B cell (primary cell): Measurements from ENCODE around the gene RHOA. TPM values are rescaled to one million over a fixed set of nuclear protein-coding genes. Genes with fewer than 3 reads are reported as not detected.
"Not testable (repeated sequence)": the region's sequence is repeated elsewhere in the genome, so short reads cannot be mapped to it uniquely, and the experiment has no call there.

Experiments used
- ATAC-seq: fragments of 200-7000 bp; cut with Tn5 transposase; one replicate; pipeline ENCODE4 v1.10.0; 2021; ENCODE audit warnings: low read depth, mild to moderate bottlenecking, moderate number of reproducible peaks, moderate library complexity
- CTCF ChIA-PET: fragments of 350-600 bp; sonication (Branson Sonifier 250); formaldehyde crosslinking; loops from one replicate; lab custom pipeline; 2021; ENCODE audit warnings: antibody characterized with exemption, inconsistent platforms; lab: Charles Lee
- POLR2A ChIA-PET: fragments of 350-600 bp; sonication (Branson Sonifier 250); formaldehyde crosslinking; loops from one replicate; lab custom pipeline; 2021; ENCODE audit warnings: antibody characterized with exemption; lab: Charles Lee
- DNase-seq: peaks from one replicate; pipeline ENCODE4 v3.0.0; 2013
- H2AFZ ChIP-seq: 2 replicates; pipeline ENCODE4 v1.6.1; 2012; ENCODE audit warnings: mild to moderate bottlenecking, low read depth, low read length; ENCODE audit not compliant: insufficient read depth, poor library complexity, severe bottlenecking
- H3K27ac ChIP-seq, 2 donors: 1 replicate in 1 of 2; 2 replicates in 1 of 2; pipeline ENCODE4 v1.5.1; 2012 to 2013; ENCODE audit warnings: low read length in 2 of 2, mild to moderate bottlenecking in 2 of 2, moderate library complexity in 1 of 2
- H3K27me3 ChIP-seq, 4 experiments: fragments of 200-600 bp in 1 of 4; sonication (generic) in 1 of 4; replicated peaks in 1 of 4; 1 replicate in 2 of 4; 2 replicates in 2 of 4; pipeline versions ENCODE4 v1.6.1 to v1.7.0; 2013 to 2016; ENCODE audit warnings: low read length in 3 of 4, mild to moderate bottlenecking in 2 of 4, mixed read lengths in 1 of 4, moderate library complexity in 1 of 4; ENCODE audit not compliant: insufficient read depth in 4 of 4, control insufficient read depth in 3 of 4; ENCODE audit errors: control extremely low read depth in 1 of 4
- H3K36me3 ChIP-seq, 2 experiments: replicated peaks in 1 of 2; 1 replicate in 1 of 2; 2 replicates in 1 of 2; pipeline versions ENCODE4 v1.6.1 to v1.7.1; 2013; ENCODE audit warnings: low read length in 1 of 2; ENCODE audit not compliant: insufficient read depth in 2 of 2, control insufficient read depth in 1 of 2; ENCODE audit errors: control extremely low read depth in 1 of 2, extremely low read depth in 1 of 2
- H3K4me1 ChIP-seq, 2 donors: fragments of 200-600 bp in 1 of 2; sonication (generic) in 1 of 2; 1 replicate in 1 of 2; 2 replicates in 1 of 2; pipeline versions ENCODE4 v1.5.1 to v1.6.1; 2013 to 2017; ENCODE audit warnings: low read length in 2 of 2; ENCODE audit not compliant: control insufficient read depth in 2 of 2, insufficient read depth in 2 of 2
- H3K4me2 ChIP-seq: replicated peaks from 2 replicates; pipeline ENCODE3; 2012; ENCODE audit warnings: mild to moderate bottlenecking, low read depth, low read length; ENCODE audit not compliant: poor library complexity, severe bottlenecking
- H3K4me3 ChIP-seq, 5 experiments: fragments of 200-600 bp in 1 of 5; sonication (generic) in 1 of 5; 1 replicate in 3 of 5; 2 replicates in 2 of 5; pipeline versions ENCODE4 v1.5.1 to v1.7.0; 2011 to 2016; ENCODE audit warnings: low read length in 4 of 5, mild to moderate bottlenecking in 4 of 5, low read depth in 2 of 5, control low read depth in 1 of 5, moderate library complexity in 1 of 5; ENCODE audit not compliant: insufficient read depth in 1 of 5; ENCODE audit errors: control extremely low read depth in 1 of 5, extremely low read depth in 1 of 5
- H3K79me2 ChIP-seq: fragments of 200-600 bp; sonication (generic); one replicate; pipeline ENCODE4 v1.6.0; 2016; ENCODE audit warnings: low read length; ENCODE audit not compliant: control insufficient read depth, insufficient read depth
- H3K9ac ChIP-seq: fragments of 200-600 bp; sonication (generic); 2 replicates; pipeline ENCODE4 v1.6.1; 2017; ENCODE audit warnings: mild to moderate bottlenecking, low read length, moderate library complexity
- H3K9me3 ChIP-seq, 3 donors: one replicate each; pipeline versions ENCODE4 v1.6.1 to v1.7.1; 2013; ENCODE audit warnings: low read length in 2 of 3; ENCODE audit not compliant: control insufficient read depth in 2 of 3, insufficient read depth in 1 of 3; ENCODE audit errors: control extremely low read depth in 1 of 3
- H4K20me1 ChIP-seq: 2 replicates; pipeline ENCODE4 v1.6.0; 2012; ENCODE audit warnings: mild to moderate bottlenecking, low read length; ENCODE audit not compliant: insufficient read depth, control insufficient read depth, poor library complexity, severe bottlenecking
- H3K27ac Mint-ChIP-seq: one replicate; pipeline ENCODE4 v1.8.0; 2021; ENCODE audit warnings: mixed read lengths
- H3K27me3 Mint-ChIP-seq: one replicate; pipeline ENCODE4 v1.8.0; 2021; ENCODE audit warnings: mixed read lengths
- H3K4me1 Mint-ChIP-seq: one replicate; pipeline ENCODE4 v1.8.0; 2021; ENCODE audit warnings: mixed read lengths
- H3K4me3 Mint-ChIP-seq: one replicate; pipeline ENCODE4 v1.8.0; 2021; ENCODE audit warnings: mixed read lengths
- H3K9me3 Mint-ChIP-seq: one replicate; pipeline ENCODE4 v1.8.0; 2022; ENCODE audit warnings: mixed read lengths; ENCODE audit not compliant: insufficient read depth
- CTCF ChIP-seq: fragments of 200-600 bp; IDR thresholded peaks from one replicate; pipeline ENCODE4 v1.8.0; 2022; ENCODE audit warnings: antibody characterized with exemption, mild to moderate bottlenecking
- WGBS: methylation state at CpG from one replicate; pipeline ENCODE4 v1.1.5; 2013; ENCODE audit warnings: missing lambda C conversion rate; ENCODE audit not compliant: insufficient coverage; 5-methylcytosine and 5-hydroxymethylcytosine counted together
- intact Hi-C: fragments of 100-400 bp; cut with micrococcal nuclease; formaldehyde crosslinking; loops from one replicate; pipeline ENCODE4 v1.10.0; 2022
- polyA plus RNA-seq: library from polyadenylated mRNA; depleted of rRNA; stranded (reverse); fragments of >200 nt; gene quantifications from 2 replicates; pipeline ENCODE4 v1.2.3, GENCODE V29; 2012
- total RNA-seq, 2 donors: library from RNA; stranded (reverse); fragments of 120-200 nt in 1 of 2; gene quantifications; 1 replicate in 1 of 2; 2 replicates in 1 of 2; pipeline versions ENCODE4 v1.2.3 to v1.2.4, GENCODE V29; 2013 to 2022

Gene RHOA
- total and polyA plus RNA-seq, 2 donors (not counting 1 experiment from before 2014, with no cell fraction given), result 244 to 298 TPM

- ATAC-seq, result peak; percentile 80
- Histone ChIP-seq H3K4me3 (peak within 1 kb of the TSS; percentile 59 to 83 (median 77)), H3K36me3 (peaks cover 0 to 58% of the 10 kb centered on the region in 2 experiments), H4K20me1 (peaks cover 7% of the 10 kb centered on the region), H2AFZ (peak within 1 kb of the TSS; percentile 75), H3K4me1 (peaks cover 14 to 38% of the 10 kb centered on the region in 2 donors), H3K9ac (peak within 1 kb of the TSS; percentile 78), H3K79me2 (peaks cover 56% of the 10 kb centered on the region), H3K9me3 (no peaks in the 10 kb centered on the region), H3K4me2 (peak within 1 kb of the TSS; percentile 96), H3K27me3 (no peaks in the 10 kb centered on the region), H3K27ac (peak within 1 kb of the TSS; percentile 59 to 85)
- ChIA-PET POLR2A (interaction anchor here (1.0 to 3.0 kb wide), 5 partner anchors 13 to 70 kb away, joined by 3 to 47 read pairs (median 16); partner anchors contain the start of genes RHOA, TCTA and USP4), CTCF (interaction anchor here (0.6 to 6.5 kb wide), 5 partner anchors 13 to 115 kb away, joined by 3 to 65 read pairs (median 4); partner anchors contain the start of gene USP4)
- peak within 1 kb of the TSS; percentile 93 for H3K4me3 Mint-ChIP-seq
- H3K27ac Mint-ChIP-seq, result peak within 1 kb of the TSS; percentile 97
- H3K4me1 Mint-ChIP-seq, result peaks cover 28% of the 10 kb centered on the region
- no peak for TF ChIP-seq CTCF
- no peaks in the 10 kb centered on the region for H3K9me3 Mint-ChIP-seq
- 0% methylated on average over 35 of the region's 46 CpGs for WGBS
- intact Hi-C loops, result loop anchor here (1.0 kb wide), 2 partner anchors 13 to 18 kb away; partner anchors contain the start of gene USP4
- H3K27me3 Mint-ChIP-seq, result no peaks in the 10 kb centered on the region
- peak; percentile 83 for DNase-seq
These were observed 53.4 kb downstream of the RHOA start, which contains the start of gene GPX1 for GRCh38 chr3:49358217-49358883. GPX1 (minus strand) TSS chr3:49358353; CDS start chr3:49358278, 75 bp downstream.

- H3K27me3 Mint-ChIP-seq, H3K9me3 ChIP-seq, H3K27me3 ChIP-seq, H3K9me3 Mint-ChIP-seq, H4K20me1 ChIP-seq: not testable (repeated sequence)
- H3K36me3 ChIP-seq, result peaks cover 0 to 52% of the 10 kb centered on the region in 2 experiments
- under 1% methylated on average over 61 of the region's 63 CpGs for WGBS
- DNase-seq, result peak; percentile 63
- intact Hi-C loops, result loop anchor here (1.0 kb wide), 2 partner anchors 12 to 17 kb away; partner anchors contain the start of gene USP4
- peak overlapping the region; percentile 75 for H2AFZ ChIP-seq
- H3K4me2 ChIP-seq, result peak overlapping the region; percentile 96
- peak overlapping the region; percentile 97 for H3K27ac Mint-ChIP-seq
- peak overlapping the region; percentile 93 for H3K4me3 Mint-ChIP-seq
- H3K4me1 Mint-ChIP-seq, result peaks cover 34% of the 10 kb centered on the region
- peaks cover 57% of the 10 kb centered on the region for H3K79me2 ChIP-seq
- H3K27ac ChIP-seq, result peak overlapping the region; percentile 59 to 85
- CTCF ChIA-PET, result interaction anchor here (0.6 to 6.5 kb wide), 4 partner anchors 13 to 114 kb away, joined by 3 to 65 read pairs (median 4); partner anchors contain the start of gene USP4
- POLR2A ChIA-PET, result interaction anchor here (0.6 to 3.0 kb wide), 6 partner anchors 12 to 71 kb away, joined by 3 to 47 read pairs (median 13); partner anchors contain the start of genes RHOA, TCTA and USP4
- peak overlapping the region; percentile 78 for H3K9ac ChIP-seq
- H3K4me3 ChIP-seq, result peak overlapping the region; percentile 59 to 83 (median 77)
- peak; percentile 41 for ATAC-seq
- peaks cover 17 to 43% of the 10 kb centered on the region in 2 donors for H3K4me1 ChIP-seq
These were observed 54.1 kb downstream of the RHOA start for GRCh38 chr3:49357443-49358216.

GRCh38 chr3:49357095-49357442 is 54.7 kb downstream of the RHOA start:
- H4K20me1 ChIP-seq, intact Hi-C loops, H3K9me3 Mint-ChIP-seq, H3K27me3 ChIP-seq, H3K9me3 ChIP-seq, H3K27me3 Mint-ChIP-seq: not testable (repeated sequence)
- Histone ChIP-seq H3K4me2 (peak overlapping the region; percentile 96), H2AFZ (peak overlapping the region; percentile 75), H3K4me1 (peaks cover 23 to 49% of the 10 kb centered on the region in 2 donors), H3K27ac (peak overlapping the region; percentile 59 to 85), H3K4me3 (peak overlapping the region; percentile 40 to 83 (median 63)), H3K9ac (peak overlapping the region; percentile 78), H3K79me2 (peaks cover 57% of the 10 kb centered on the region), H3K36me3 (peaks cover 0 to 47% of the 10 kb centered on the region in 2 experiments)
- Mint-ChIP-seq H3K4me3 (peak overlapping the region; percentile 93), H3K4me1 (peaks cover 40% of the 10 kb centered on the region), H3K27ac (peak overlapping the region; percentile 97)
- ChIA-PET POLR2A (interaction anchor here (0.6 to 3.0 kb wide), 6 partner anchors 11 to 71 kb away, joined by 3 to 47 read pairs (median 13); partner anchors contain the start of genes RHOA, TCTA and USP4), CTCF (interaction anchor here (1.2 to 6.5 kb wide), 2 partner anchors 12 to 18 kb away, joined by 3 to 65 read pairs; partner anchors contain the start of gene USP4)
- ATAC-seq, result peak; percentile 41
- no CpG with 5 or more reads among the region's 10 CpGs for WGBS
- peak; percentile 71 for DNase-seq
